Measurements from ENCODE around the gene NKX2-8.
A peak's percentile ranks its signal among the peaks of the same experiment; 100 is the strongest.

The NKX2-8 gene

GRCh38 chr14:36580856-36581831, 1.3 kb downstream of the NKX2-8 start:
- no peaks in the 10 kb centered on the region for H3K9me3 ChIP-seq (ENCODE audit: control insufficient read depth in 2 of 2, low read length in 2 of 2)
- peak overlapping the region; percentile 55 to 56 for H3K4me3 ChIP-seq (ENCODE audit: low read length in 2 of 2)
- H3K27ac ChIP-seq (ENCODE audit: low read depth in 2 of 2, low read length in 2 of 2) = no peak overlapping the region
- peaks cover 38 to 51% of the 10 kb centered on the region in 2 donors for H3K27me3 ChIP-seq (ENCODE audit: control insufficient read depth in 2 of 2, insufficient read depth in 2 of 2, low read length in 2 of 2)
- H3K9ac ChIP-seq (ENCODE audit: low read depth in 1 of 2, low read length in 2 of 2) = no peak overlapping the region
- peaks cover 4 to 7% of the 10 kb centered on the region in 2 donors for H3K4me1 ChIP-seq (ENCODE audit: control insufficient read depth in 2 of 2, insufficient read depth in 2 of 2, low read length in 2 of 2)
- H3K36me3 ChIP-seq (ENCODE audit: control insufficient read depth in 2 of 2, insufficient read depth in 2 of 2, low read length in 2 of 2) = no peaks in the 10 kb centered on the region

GRCh38 chr14:36580141-36580855, 2.1 kb downstream of the NKX2-8 start:
- no peak overlapping the region for H3K4me3 ChIP-seq (ENCODE audit: low read length in 2 of 2)
- H3K27ac ChIP-seq (ENCODE audit: low read depth in 2 of 2, low read length in 2 of 2) = no peak overlapping the region
- peaks cover 4 to 7% of the 10 kb centered on the region in 2 donors for H3K4me1 ChIP-seq (ENCODE audit: control insufficient read depth in 2 of 2, insufficient read depth in 2 of 2, low read length in 2 of 2)
- no peaks in the 10 kb centered on the region for H3K36me3 ChIP-seq (ENCODE audit: control insufficient read depth in 2 of 2, insufficient read depth in 2 of 2, low read length in 2 of 2)
- no peaks in the 10 kb centered on the region for H3K9me3 ChIP-seq (ENCODE audit: control insufficient read depth in 2 of 2, low read length in 2 of 2)
- no peak overlapping the region for H3K9ac ChIP-seq (ENCODE audit: low read depth in 1 of 2, low read length in 2 of 2)
- peaks cover 42 to 51% of the 10 kb centered on the region in 2 donors for H3K27me3 ChIP-seq (ENCODE audit: control insufficient read depth in 2 of 2, insufficient read depth in 2 of 2, low read length in 2 of 2)

DNA sequence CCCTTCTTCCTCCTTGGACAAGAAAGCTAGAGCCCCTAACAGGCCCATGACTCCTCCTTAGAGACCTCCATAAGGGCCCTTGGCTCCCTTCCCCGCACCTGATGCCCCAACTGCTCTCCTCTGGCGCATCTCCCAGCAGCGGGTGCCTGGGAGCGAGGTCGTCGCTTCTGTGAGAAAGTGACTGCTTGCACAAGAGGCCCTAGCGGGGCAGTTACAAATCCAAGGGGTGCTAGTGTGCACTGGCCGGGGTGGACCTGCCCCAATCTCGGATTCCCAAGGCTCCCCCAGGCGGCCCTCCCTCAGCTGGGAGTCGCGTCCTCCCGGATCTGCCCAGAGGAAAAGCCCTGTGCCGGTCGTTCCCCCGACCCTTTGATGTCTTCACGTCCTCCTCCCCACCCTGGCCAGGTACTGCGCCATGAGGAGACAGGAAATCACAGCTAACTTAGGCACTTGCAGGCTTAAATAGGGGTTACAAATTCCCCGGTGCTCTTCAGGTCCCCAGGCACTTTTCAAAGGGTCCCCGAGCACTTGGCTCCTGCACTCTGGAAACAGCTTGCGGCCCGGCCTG, 2.8 kb downstream of the NKX2-8 start:
- Histone ChIP-seq H3K9ac (ENCODE audit: low read depth in 1 of 2, low read length in 2 of 2) (no peak overlapping the region), H3K4me1 (ENCODE audit: control insufficient read depth in 2 of 2, insufficient read depth in 2 of 2, low read length in 2 of 2) (peaks cover 4 to 7% of the 10 kb centered on the region in 2 donors), H3K27me3 (ENCODE audit: control insufficient read depth in 2 of 2, insufficient read depth in 2 of 2, low read length in 2 of 2) (peaks cover 37 to 45% of the 10 kb centered on the region in 2 donors), H3K27ac (ENCODE audit: low read depth in 2 of 2, low read length in 2 of 2) (no peak overlapping the region), H3K4me3 (ENCODE audit: low read length in 2 of 2) (no peak overlapping the region), H3K9me3 (ENCODE audit: control insufficient read depth in 2 of 2, low read length in 2 of 2) (no peaks in the 10 kb centered on the region), H3K36me3 (ENCODE audit: control insufficient read depth in 2 of 2, insufficient read depth in 2 of 2, low read length in 2 of 2) (no peaks in the 10 kb centered on the region)

- peaks cover 4 to 7% of the 10 kb centered on the region in 2 donors for H3K4me1 ChIP-seq (ENCODE audit: control insufficient read depth in 2 of 2, insufficient read depth in 2 of 2, low read length in 2 of 2)
- no peak overlapping the region for H3K27ac ChIP-seq (ENCODE audit: low read depth in 2 of 2, low read length in 2 of 2)
- no peaks in the 10 kb centered on the region for H3K36me3 ChIP-seq (ENCODE audit: control insufficient read depth in 2 of 2, insufficient read depth in 2 of 2, low read length in 2 of 2)
- no peak overlapping the region for H3K9ac ChIP-seq (ENCODE audit: low read depth in 1 of 2, low read length in 2 of 2)
- H3K27me3 ChIP-seq (ENCODE audit: control insufficient read depth in 2 of 2, insufficient read depth in 2 of 2, low read length in 2 of 2) = peaks cover 38 to 43% of the 10 kb centered on the region in 2 donors
- no peak overlapping the region for H3K4me3 ChIP-seq (ENCODE audit: low read length in 2 of 2)
- H3K9me3 ChIP-seq (ENCODE audit: control insufficient read depth in 2 of 2, low read length in 2 of 2) = no peaks in the 10 kb centered on the region
These were observed 3.3 kb downstream of the NKX2-8 start for GRCh38 chr14:36579001-36579555.

DNA sequence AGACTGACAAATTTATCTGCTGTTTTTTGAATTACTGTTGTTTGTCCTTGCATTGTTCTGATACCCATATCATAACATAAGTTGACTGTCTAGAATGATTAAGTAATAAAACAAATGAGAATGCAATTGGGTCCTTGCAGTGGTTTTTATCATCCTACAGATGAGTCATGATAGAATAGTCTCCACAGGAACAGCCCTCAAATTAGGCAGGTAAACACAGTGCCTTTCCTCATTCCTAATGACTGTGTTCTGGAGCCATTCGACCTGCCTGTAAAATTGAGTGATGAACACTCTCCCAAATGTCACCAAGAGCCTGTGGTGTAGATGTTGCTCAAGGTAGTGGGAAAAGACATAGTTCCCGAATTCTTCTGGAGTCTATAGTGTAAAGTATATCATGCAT, 12.3 kb downstream of the NKX2-8 start:
- Histone ChIP-seq H3K4me3 (ENCODE audit: low read length in 2 of 2) (no peak overlapping the region), H3K9me3 (ENCODE audit: control insufficient read depth in 2 of 2, low read length in 2 of 2) (no peaks in the 10 kb centered on the region), H3K27me3 (ENCODE audit: control insufficient read depth in 2 of 2, insufficient read depth in 2 of 2, low read length in 2 of 2) (peaks cover 0 to 7% of the 10 kb centered on the region in 2 donors)

DNA sequence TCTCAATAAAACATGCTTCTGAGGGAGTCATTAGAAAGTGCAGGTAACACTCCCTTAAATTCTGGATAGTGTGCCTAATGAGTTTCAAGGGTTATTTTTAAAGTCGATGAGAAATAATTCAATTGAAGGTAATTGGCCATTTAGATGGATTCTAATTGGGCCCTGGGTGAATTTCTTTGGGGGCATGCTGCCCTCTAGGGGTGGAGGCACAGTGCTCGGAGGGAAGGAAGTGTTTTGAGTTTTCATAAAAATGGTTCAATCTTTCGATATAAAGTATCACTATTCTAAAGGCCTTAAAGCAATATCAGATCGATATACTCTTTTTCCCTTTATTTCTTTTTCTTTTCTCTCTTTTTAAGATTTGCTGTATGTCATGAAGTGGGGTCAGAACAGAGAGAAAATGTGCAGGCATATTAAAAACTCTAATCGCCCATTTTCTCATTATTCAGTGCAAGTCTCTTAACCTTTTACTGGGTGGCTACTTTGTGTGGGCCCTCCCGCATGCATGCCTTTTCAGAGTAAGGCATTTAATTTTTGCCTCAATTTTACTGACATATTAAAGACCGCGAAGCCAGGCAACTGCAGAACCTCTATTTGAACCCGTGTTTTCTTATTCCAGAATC, 25.5 kb downstream of the NKX2-8 start:
- H3K4me1 ChIP-seq (ENCODE audit: control insufficient read depth in 2 of 2, insufficient read depth in 2 of 2, low read length in 2 of 2) = no peaks in the 10 kb centered on the region
- H3K4me3 ChIP-seq (ENCODE audit: low read length in 2 of 2) = no peak overlapping the region
- H3K27ac ChIP-seq (ENCODE audit: low read depth in 2 of 2, low read length in 2 of 2) = no peak overlapping the region
- H3K27me3 ChIP-seq (ENCODE audit: control insufficient read depth in 2 of 2, insufficient read depth in 2 of 2, low read length in 2 of 2) = peaks cover 0 to 4% of the 10 kb centered on the region in 2 donors
- no peaks in the 10 kb centered on the region for H3K36me3 ChIP-seq (ENCODE audit: control insufficient read depth in 2 of 2, insufficient read depth in 2 of 2, low read length in 2 of 2)
- H3K9me3 ChIP-seq (ENCODE audit: control insufficient read depth in 2 of 2, low read length in 2 of 2) = no peaks in the 10 kb centered on the region
- H3K9ac ChIP-seq (ENCODE audit: low read depth in 1 of 2, low read length in 2 of 2) = no peak overlapping the region

More for the DNA sequence above, 12.3 kb downstream of the NKX2-8 start:
- H3K36me3 ChIP-seq (ENCODE audit: control insufficient read depth in 2 of 2, insufficient read depth in 2 of 2, low read length in 2 of 2) = no peaks in the 10 kb centered on the region
- no peak overlapping the region for H3K27ac ChIP-seq (ENCODE audit: low read depth in 2 of 2, low read length in 2 of 2)
- H3K4me1 ChIP-seq (ENCODE audit: control insufficient read depth in 2 of 2, insufficient read depth in 2 of 2, low read length in 2 of 2) = no peaks in the 10 kb centered on the region
- no peak overlapping the region for H3K9ac ChIP-seq (ENCODE audit: low read depth in 1 of 2, low read length in 2 of 2)

DNA sequence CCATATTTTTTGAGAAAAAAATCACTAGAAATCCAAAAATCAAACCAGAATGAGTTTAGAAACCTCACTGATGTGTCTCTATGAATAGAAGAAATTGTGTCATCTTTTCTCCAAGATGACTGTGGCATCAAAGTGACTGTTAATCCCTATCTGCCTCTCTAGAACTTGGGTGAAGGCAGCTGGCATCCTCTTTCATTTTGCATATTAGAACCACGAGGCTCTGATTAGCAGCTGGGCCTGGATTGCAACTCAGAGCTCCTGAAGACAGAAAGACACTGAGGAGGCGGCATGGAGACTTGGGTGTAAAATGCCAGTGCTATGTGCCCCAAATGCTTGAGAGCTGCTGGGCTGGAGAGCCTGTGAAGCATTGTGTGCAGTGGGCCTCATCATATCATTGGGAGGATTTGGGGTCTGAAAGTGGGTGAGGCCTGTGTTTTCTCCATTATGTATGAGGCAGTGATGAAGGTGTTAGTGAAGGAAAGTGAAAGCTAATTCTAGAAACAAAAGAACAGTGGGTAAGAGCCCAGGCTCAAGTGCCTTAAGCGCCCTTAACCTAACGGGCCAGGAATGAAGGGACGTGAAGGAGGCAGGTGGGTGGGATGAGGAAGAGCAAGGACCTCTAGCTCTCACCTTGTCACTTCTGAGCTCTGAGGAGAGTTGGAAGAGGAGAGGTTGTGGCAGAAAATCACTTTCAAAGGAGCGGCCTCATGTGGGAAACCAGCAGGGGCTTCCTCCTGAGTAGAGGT, 26.2 kb downstream of the NKX2-8 start:
- no peak overlapping the region for H3K27ac ChIP-seq (ENCODE audit: low read depth in 2 of 2, low read length in 2 of 2)
- H3K36me3 ChIP-seq (ENCODE audit: control insufficient read depth in 2 of 2, insufficient read depth in 2 of 2, low read length in 2 of 2) = no peaks in the 10 kb centered on the region
- H3K4me1 ChIP-seq (ENCODE audit: control insufficient read depth in 2 of 2, insufficient read depth in 2 of 2, low read length in 2 of 2) = no peaks in the 10 kb centered on the region
- H3K9ac ChIP-seq (ENCODE audit: low read depth in 1 of 2, low read length in 2 of 2) = no peak overlapping the region
- H3K9me3 ChIP-seq (ENCODE audit: control insufficient read depth in 2 of 2, low read length in 2 of 2) = no peaks in the 10 kb centered on the region
- H3K27me3 ChIP-seq (ENCODE audit: control insufficient read depth in 2 of 2, insufficient read depth in 2 of 2, low read length in 2 of 2) = peaks cover 0 to 4% of the 10 kb centered on the region in 2 donors
- H3K4me3 ChIP-seq (ENCODE audit: low read length in 2 of 2) = no peak overlapping the region

DNA sequence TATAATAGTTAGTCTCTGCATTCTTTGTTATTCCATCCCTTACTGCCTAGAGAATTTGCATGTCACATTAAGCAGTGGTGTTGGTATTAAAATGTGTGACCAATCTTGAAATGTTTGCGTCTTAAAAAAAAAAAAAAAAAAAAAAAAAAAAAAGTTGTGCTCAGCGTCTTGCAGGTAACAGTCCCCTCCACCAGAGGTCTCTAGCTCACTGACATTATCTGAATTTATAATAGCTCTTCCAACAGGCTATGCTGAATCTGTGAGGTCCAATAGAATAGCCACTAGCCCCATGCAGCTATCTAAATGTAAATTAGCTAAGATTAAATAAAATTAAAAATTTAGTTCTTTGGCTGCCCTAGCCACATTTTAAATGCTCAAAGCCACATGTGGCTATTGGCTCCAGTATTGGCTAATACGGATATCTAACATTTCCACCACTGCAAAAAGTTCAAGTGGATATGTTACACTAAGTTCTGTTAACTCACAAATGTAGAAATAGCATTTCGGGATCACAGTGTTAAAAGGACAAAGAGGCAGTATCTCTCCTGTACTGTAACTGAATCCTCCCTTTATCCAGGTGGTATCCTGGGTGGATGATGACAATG, 28.7 kb downstream of the NKX2-8 start:
- Histone ChIP-seq H3K27me3 (ENCODE audit: control insufficient read depth in 2 of 2, insufficient read depth in 2 of 2, low read length in 2 of 2) (peaks cover 0 to 2% of the 10 kb centered on the region in 2 donors), H3K4me3 (ENCODE audit: low read length in 2 of 2) (no peak overlapping the region)

DNA sequence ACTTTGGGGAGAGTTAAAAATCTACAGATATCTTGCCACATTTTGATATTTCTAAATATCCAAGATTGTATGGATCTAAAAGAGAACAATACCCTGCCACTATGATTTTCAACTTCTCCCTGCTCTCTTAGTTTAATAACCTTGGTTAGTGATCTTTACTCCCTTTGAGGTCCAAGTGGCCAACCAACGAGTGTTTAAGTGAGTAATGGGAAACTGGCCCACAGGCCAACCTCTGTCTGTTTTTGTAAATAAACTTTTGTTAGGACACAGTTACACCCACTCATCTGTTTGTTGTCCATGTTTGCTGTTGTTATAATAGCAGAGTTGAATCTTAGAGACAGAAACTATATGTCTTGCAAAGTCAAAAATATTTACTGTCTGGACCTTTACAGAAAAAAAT, 31.5 kb downstream of the NKX2-8 start:
- no peaks in the 10 kb centered on the region for H3K36me3 ChIP-seq (ENCODE audit: control insufficient read depth in 2 of 2, insufficient read depth in 2 of 2, low read length in 2 of 2)
- H3K4me3 ChIP-seq (ENCODE audit: low read length in 2 of 2) = no peak overlapping the region
- H3K4me1 ChIP-seq (ENCODE audit: control insufficient read depth in 2 of 2, insufficient read depth in 2 of 2, low read length in 2 of 2) = no peaks in the 10 kb centered on the region
- H3K9ac ChIP-seq (ENCODE audit: low read depth in 1 of 2, low read length in 2 of 2) = no peak overlapping the region
- H3K27ac ChIP-seq (ENCODE audit: low read depth in 2 of 2, low read length in 2 of 2) = no peak overlapping the region
- peaks cover 0 to 2% of the 10 kb centered on the region in 2 donors for H3K27me3 ChIP-seq (ENCODE audit: control insufficient read depth in 2 of 2, insufficient read depth in 2 of 2, low read length in 2 of 2)
- no peaks in the 10 kb centered on the region for H3K9me3 ChIP-seq (ENCODE audit: control insufficient read depth in 2 of 2, low read length in 2 of 2)

More for the DNA sequence above, 28.7 kb downstream of the NKX2-8 start:
- Histone ChIP-seq H3K36me3 (ENCODE audit: control insufficient read depth in 2 of 2, insufficient read depth in 2 of 2, low read length in 2 of 2) (no peaks in the 10 kb centered on the region), H3K4me1 (ENCODE audit: control insufficient read depth in 2 of 2, insufficient read depth in 2 of 2, low read length in 2 of 2) (no peaks in the 10 kb centered on the region), H3K9me3 (ENCODE audit: control insufficient read depth in 2 of 2, low read length in 2 of 2) (no peaks in the 10 kb centered on the region), H3K27ac (ENCODE audit: low read depth in 2 of 2, low read length in 2 of 2) (no peak overlapping the region), H3K9ac (ENCODE audit: low read depth in 1 of 2, low read length in 2 of 2) (no peak overlapping the region)
